ENCODE results near the gene NPTN. TPM values are rescaled to one million over a fixed set of nuclear protein-coding genes. Genes with fewer than 3 reads are reported as not detected.

NPTN gene
- total and polyA plus RNA-seq, 2 donors (not counting 1 experiment from before 2014, with no cell fraction given) = 152 to 372 TPM

DNA sequence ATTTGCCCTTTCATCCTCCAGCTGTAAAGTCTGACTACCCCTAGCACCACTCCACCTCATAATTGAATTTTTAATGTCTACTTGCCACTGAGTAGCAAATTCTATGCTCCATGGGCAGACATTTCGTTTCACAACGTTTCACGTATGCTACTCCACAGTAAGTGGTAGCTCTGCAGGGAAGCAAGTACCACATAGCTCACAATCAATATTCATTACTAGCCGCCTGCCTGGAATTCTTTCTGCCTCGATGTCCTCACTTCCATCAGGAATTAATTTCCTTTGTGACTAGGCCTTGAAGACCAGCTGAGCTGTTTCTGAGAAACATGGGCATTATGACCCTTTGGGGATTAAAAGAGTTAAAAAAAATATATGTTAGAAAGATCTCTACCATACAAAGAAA, 15.3 kb downstream of the NPTN start:
- Histone ChIP-seq H4K20me1 (ENCODE audit: control insufficient read depth, extremely low read depth, insufficient read depth, low read length) (peaks cover 4% of the 10 kb centered on the region), H3K27ac (ENCODE audit: insufficient read depth, low read length) (no peak overlapping the region), H3K4me1 (ENCODE audit: control insufficient read depth, extremely low read depth, insufficient read depth, low read length) (no peaks in the 10 kb centered on the region), H3K36me3 (ENCODE audit: control insufficient read depth, insufficient read depth, low read length) (no peaks in the 10 kb centered on the region), H3K27me3 (ENCODE audit: control insufficient read depth, insufficient read depth, low read length) (no peaks in the 10 kb centered on the region), H3K79me2 (ENCODE audit: control insufficient read depth, insufficient read depth, low read length) (peaks cover 85% of the 10 kb centered on the region), H2AFZ (ENCODE audit: low read length) (no peak overlapping the region), H3K9ac (ENCODE audit: insufficient read depth, low read length) (no peak overlapping the region), H3K4me3 (replicated peaks in 1 of 4; ENCODE audit: control extremely low read depth in 1 of 4, insufficient read depth in 1 of 4, low read depth in 3 of 4, low read length in 4 of 4) (no peak overlapping the region), H3K4me2 (ENCODE audit: extremely low read depth, insufficient read depth, low read length) (no peak overlapping the region), H3K9me3 (ENCODE audit: control insufficient read depth, insufficient read depth, low read depth, low read length) (no peaks in the 10 kb centered on the region)
- TF ChIP-seq EZH2 (IDR thresholded peaks at IDR 0.05; ENCODE audit: low read length, missing control alignments) = no peak
- TF ChIP-seq, protein P1, sequence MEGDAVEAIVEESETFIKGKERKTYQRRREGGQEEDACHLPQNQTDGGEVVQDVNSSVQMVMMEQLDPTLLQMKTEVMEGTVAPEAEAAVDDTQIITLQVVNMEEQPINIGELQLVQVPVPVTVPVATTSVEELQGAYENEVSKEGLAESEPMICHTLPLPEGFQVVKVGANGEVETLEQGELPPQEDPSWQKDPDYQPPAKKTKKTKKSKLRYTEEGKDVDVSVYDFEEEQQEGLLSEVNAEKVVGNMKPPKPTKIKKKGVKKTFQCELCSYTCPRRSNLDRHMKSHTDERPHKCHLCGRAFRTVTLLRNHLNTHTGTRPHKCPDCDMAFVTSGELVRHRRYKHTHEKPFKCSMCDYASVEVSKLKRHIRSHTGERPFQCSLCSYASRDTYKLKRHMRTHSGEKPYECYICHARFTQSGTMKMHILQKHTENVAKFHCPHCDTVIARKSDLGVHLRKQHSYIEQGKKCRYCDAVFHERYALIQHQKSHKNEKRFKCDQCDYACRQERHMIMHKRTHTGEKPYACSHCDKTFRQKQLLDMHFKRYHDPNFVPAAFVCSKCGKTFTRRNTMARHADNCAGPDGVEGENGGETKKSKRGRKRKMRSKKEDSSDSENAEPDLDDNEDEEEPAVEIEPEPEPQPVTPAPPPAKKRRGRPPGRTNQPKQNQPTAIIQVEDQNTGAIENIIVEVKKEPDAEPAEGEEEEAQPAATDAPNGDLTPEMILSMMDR (conservative IDR thresholded peaks at IDR 0.05 in 1 of 2, IDR thresholded peaks at IDR 0.05 in 1 of 2; ENCODE audit: low read depth in 1 of 2, low read length in 2 of 2) = no peak
- no peak for DNase-seq (ENCODE audit: low read depth in 2 of 2)

DNA sequence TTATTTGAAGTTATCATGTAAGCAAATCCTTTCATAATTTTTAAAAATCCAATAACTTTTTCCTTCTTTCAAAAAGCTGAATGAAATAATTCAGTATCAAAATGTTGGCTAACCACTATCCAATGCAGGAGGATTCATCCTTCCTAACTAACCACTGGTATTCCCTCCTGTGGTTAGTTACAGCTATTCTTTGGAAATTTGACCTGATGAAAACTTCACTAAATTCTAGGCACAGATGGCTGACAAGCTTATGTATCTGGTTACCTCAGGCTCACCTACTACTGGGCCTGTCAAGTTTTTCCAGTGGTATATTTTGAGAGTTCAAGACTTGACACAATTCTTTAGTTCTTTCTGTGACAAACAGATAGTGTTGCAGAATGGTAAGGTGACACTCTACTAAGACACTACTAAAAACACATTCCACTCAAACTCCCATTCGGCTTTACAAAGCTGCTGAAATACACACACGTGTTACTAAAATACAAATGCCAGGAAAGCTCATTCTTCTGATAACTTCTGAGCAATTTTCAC, 15.8 kb downstream of the NPTN start:
- no peak overlapping the region for H3K9ac ChIP-seq (ENCODE audit: insufficient read depth, low read length)
- peak in 1 of 2 donors; percentile 61 for DNase-seq (ENCODE audit: low read depth in 2 of 2)
- no peaks in the 10 kb centered on the region for H3K4me1 ChIP-seq (ENCODE audit: control insufficient read depth, extremely low read depth, insufficient read depth, low read length)
- no peak overlapping the region for H3K4me3 ChIP-seq (replicated peaks in 1 of 4; ENCODE audit: control extremely low read depth in 1 of 4, insufficient read depth in 1 of 4, low read depth in 3 of 4, low read length in 4 of 4)
- peaks cover 85% of the 10 kb centered on the region for H3K79me2 ChIP-seq (ENCODE audit: control insufficient read depth, insufficient read depth, low read length)
- H2AFZ ChIP-seq (ENCODE audit: low read length) = no peak overlapping the region
- no peaks in the 10 kb centered on the region for H3K36me3 ChIP-seq (ENCODE audit: control insufficient read depth, insufficient read depth, low read length)
- H3K27ac ChIP-seq (ENCODE audit: insufficient read depth, low read length) = no peak overlapping the region
- H3K9me3 ChIP-seq (ENCODE audit: control insufficient read depth, insufficient read depth, low read depth, low read length) = no peaks in the 10 kb centered on the region
- no peak for TF ChIP-seq EZH2 (IDR thresholded peaks at IDR 0.05; ENCODE audit: low read length, missing control alignments)
- TF ChIP-seq, protein P1 (conservative IDR thresholded peaks at IDR 0.05 in 1 of 2, IDR thresholded peaks at IDR 0.05 in 1 of 2; ENCODE audit: low read depth in 1 of 2, low read length in 2 of 2) = no peak
- no peak overlapping the region for H3K4me2 ChIP-seq (ENCODE audit: extremely low read depth, insufficient read depth, low read length)
- H3K27me3 ChIP-seq (ENCODE audit: control insufficient read depth, insufficient read depth, low read length) = no peaks in the 10 kb centered on the region
- peaks cover 4% of the 10 kb centered on the region for H4K20me1 ChIP-seq (ENCODE audit: control insufficient read depth, extremely low read depth, insufficient read depth, low read length)

DNA sequence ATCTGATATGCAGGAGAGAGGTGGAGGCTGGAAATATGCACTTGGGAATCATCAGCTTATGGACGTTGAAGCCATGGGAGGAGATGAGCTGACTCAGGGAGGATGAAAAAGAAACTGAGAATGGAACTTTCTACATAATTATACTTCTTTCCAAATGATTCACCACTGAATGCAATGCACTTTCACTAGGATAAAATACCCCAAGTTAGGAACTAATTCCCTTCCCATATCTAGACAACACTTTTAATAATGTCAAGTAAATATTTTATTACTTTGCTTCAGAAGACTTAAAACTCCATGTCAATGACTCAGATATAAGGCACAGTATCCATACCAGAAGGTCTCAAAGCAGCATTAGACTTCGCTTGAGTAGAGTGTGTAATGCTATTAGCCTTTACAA, 24.2 kb downstream of the NPTN start:
- no peaks in the 10 kb centered on the region for H3K27me3 ChIP-seq (ENCODE audit: control insufficient read depth, insufficient read depth, low read length)
- no peak overlapping the region for H3K27ac ChIP-seq (ENCODE audit: insufficient read depth, low read length)
- peak; percentile 34 to 75 for DNase-seq (ENCODE audit: low read depth in 2 of 2)
- H3K4me3 ChIP-seq (replicated peaks in 1 of 4; ENCODE audit: control extremely low read depth in 1 of 4, insufficient read depth in 1 of 4, low read depth in 3 of 4, low read length in 4 of 4) = no peak overlapping the region
- H3K9me3 ChIP-seq (ENCODE audit: control insufficient read depth, insufficient read depth, low read depth, low read length) = no peaks in the 10 kb centered on the region
- H3K4me1 ChIP-seq (ENCODE audit: control insufficient read depth, extremely low read depth, insufficient read depth, low read length) = peaks cover 13% of the 10 kb centered on the region
- H3K9ac ChIP-seq (ENCODE audit: insufficient read depth, low read length) = no peak overlapping the region
- TF ChIP-seq, protein P1 (conservative IDR thresholded peaks at IDR 0.05 in 1 of 2, IDR thresholded peaks at IDR 0.05 in 1 of 2; ENCODE audit: low read depth in 1 of 2, low read length in 2 of 2) = no peak
- no peak for TF ChIP-seq EZH2 (IDR thresholded peaks at IDR 0.05; ENCODE audit: low read length, missing control alignments)
- H4K20me1 ChIP-seq (ENCODE audit: control insufficient read depth, extremely low read depth, insufficient read depth, low read length) = no peaks in the 10 kb centered on the region
- H3K4me2 ChIP-seq (ENCODE audit: extremely low read depth, insufficient read depth, low read length) = peak overlapping the region; percentile 38
- H3K79me2 ChIP-seq (ENCODE audit: control insufficient read depth, insufficient read depth, low read length) = peaks cover 87% of the 10 kb centered on the region
- H3K36me3 ChIP-seq (ENCODE audit: control insufficient read depth, insufficient read depth, low read length) = no peaks in the 10 kb centered on the region
- no peak overlapping the region for H2AFZ ChIP-seq (ENCODE audit: low read length)
